ENCODE data around the gene SLC17A7.

Gene SLC17A7

GRCh38 chr19:49443366-49444099 lies 2.2 kb upstream of the SLC17A7 start:
- FAIRE-seq, result peak; percentile 78

- peak; percentile 63 for FAIRE-seq
These were observed 1.5 kb upstream of the SLC17A7 start for GRCh38 chr19:49442771-49443365.

GRCh38 chr19:49442354-49442753 lies 1.0 kb upstream of the SLC17A7 start:
- FAIRE-seq, result no peak

- FAIRE-seq, result no peak
These were observed 628 bp upstream of the SLC17A7 start for GRCh38 chr19:49441960-49442350.

GRCh38 chr19:49440439-49441209 lies 703 bp downstream of the SLC17A7 start:
- FAIRE-seq, result no peak

GRCh38 chr19:49439836-49440235 lies 1.5 kb downstream of the SLC17A7 start:
- FAIRE-seq, result no peak

GRCh38 chr19:49438261-49438660 lies 3.1 kb downstream of the SLC17A7 start:
- no peak for FAIRE-seq

GRCh38 chr19:49437231-49437630 lies 4.1 kb downstream of the SLC17A7 start:
- no peak for FAIRE-seq

GRCh38 chr19:49436381-49437017 lies 4.8 kb downstream of the SLC17A7 start:
- no peak for FAIRE-seq

- no peak for FAIRE-seq
These were observed 5.7 kb downstream of the SLC17A7 start for GRCh38 chr19:49435670-49436069.

- no peak for FAIRE-seq
These were observed 6.3 kb downstream of the SLC17A7 start for GRCh38 chr19:49434907-49435583.

- FAIRE-seq, result no peak
These were observed 8.0 kb downstream of the SLC17A7 start for GRCh38 chr19:49433240-49433901.

- FAIRE-seq, result no peak
These were observed 8.9 kb downstream of the SLC17A7 start for GRCh38 chr19:49432141-49433073.

- no peak for FAIRE-seq
These were observed 10.0 kb downstream of the SLC17A7 start for GRCh38 chr19:49431330-49431749.

- FAIRE-seq, result no peak
These were observed 10.5 kb downstream of the SLC17A7 start for GRCh38 chr19:49430678-49431329.

GRCh38 chr19:49430172-49430677 lies 11.1 kb downstream of the SLC17A7 start:
- no peak for FAIRE-seq

- FAIRE-seq, result no peak
These were observed 12.5 kb downstream of the SLC17A7 start for GRCh38 chr19:49428547-49429451.

- FAIRE-seq, result no peak
These were observed 13.3 kb downstream of the SLC17A7 start for GRCh38 chr19:49427855-49428546.

GRCh38 chr19:49427339-49427738 lies 14.0 kb downstream of the SLC17A7 start:
- FAIRE-seq, result no peak
